ENCODE measurements around the gene TK1. TPM values are rescaled to one million over a fixed set of nuclear protein-coding genes. Genes with fewer than 3 reads are reported as not detected.

The TK1 gene
- total and polyA plus RNA-seq, 9 donors = 0.35 to 4.9 (median 1.4) TPM

DNA sequence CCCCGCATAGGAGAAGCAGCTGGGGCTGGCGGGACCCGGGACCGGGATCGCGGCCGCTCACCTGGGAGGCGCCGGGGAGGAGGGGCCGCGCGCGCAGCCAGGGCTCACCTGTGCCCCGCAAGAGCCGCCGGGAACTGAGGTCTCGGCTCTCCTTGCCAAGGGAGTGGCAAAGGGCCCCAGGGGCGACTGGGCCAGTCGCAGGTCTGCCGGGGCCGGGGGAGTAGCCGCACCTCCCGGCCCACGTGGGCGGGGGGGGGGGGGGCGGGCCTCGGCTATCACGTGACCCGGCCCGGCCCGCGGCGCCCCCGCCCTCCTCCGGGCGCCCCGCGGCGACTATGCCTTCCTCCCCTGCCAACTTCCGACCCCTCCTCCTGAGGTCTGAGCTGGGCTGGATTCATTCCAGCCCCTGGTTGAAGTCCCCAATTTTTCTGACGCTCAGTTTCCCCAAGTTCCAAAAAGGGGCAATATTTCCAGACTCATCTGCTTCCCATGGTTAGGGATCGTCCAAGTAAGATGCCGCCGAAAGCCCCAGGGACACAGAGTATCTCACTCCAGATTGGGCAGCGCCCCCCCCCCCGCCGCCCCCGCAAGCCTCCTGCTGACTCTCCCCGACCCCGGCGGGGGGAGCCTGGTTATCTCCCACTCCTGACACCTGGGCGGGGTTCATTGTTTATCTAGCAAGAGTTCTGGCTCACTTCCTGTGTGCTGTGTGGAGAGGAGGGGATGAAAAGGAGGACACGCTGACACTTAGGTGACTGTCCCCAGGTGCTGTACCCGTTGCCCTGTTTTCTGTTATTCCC is 58.1 kb downstream of the TK1 start, which contains the start of gene TMC6:
Gene TMC6 (minus strand): TSS at position 205 of the 800 bp plus-strand sequence. CDS start 1,923 bp downstream, outside the sequence.
- peak in 1 of 5 donors; percentile 29 for DNase-seq
- Histone ChIP-seq H3K36me3 (no peaks in the 10 kb centered on the region), H3K27ac (no peak within 1 kb of the TSS), H3K9me3 (no peaks in the 10 kb centered on the region), H3K4me3 (peak within 1 kb of the TSS; percentile 46), H3K4me1 (ENCODE audit: insufficient read depth) (no peaks in the 10 kb centered on the region), H3K27me3 (no peaks in the 10 kb centered on the region)
- intact Hi-C loops (cut with DNase I) = loop anchor here in 1 of 4 donors (10.0 kb wide), 1 partner anchor 246 kb away; the partner anchor contains the start of gene PGS1
- TF ChIP-seq POLR2A (IDR thresholded peaks at IDR 0.05) (no peak), EP300 (IDR thresholded peaks at IDR 0.05) (no peak)
- TF ChIP-seq, protein P1, sequence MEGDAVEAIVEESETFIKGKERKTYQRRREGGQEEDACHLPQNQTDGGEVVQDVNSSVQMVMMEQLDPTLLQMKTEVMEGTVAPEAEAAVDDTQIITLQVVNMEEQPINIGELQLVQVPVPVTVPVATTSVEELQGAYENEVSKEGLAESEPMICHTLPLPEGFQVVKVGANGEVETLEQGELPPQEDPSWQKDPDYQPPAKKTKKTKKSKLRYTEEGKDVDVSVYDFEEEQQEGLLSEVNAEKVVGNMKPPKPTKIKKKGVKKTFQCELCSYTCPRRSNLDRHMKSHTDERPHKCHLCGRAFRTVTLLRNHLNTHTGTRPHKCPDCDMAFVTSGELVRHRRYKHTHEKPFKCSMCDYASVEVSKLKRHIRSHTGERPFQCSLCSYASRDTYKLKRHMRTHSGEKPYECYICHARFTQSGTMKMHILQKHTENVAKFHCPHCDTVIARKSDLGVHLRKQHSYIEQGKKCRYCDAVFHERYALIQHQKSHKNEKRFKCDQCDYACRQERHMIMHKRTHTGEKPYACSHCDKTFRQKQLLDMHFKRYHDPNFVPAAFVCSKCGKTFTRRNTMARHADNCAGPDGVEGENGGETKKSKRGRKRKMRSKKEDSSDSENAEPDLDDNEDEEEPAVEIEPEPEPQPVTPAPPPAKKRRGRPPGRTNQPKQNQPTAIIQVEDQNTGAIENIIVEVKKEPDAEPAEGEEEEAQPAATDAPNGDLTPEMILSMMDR (IDR thresholded peaks at IDR 0.05) = no peak
- 3 to 7% (median 3%) methylated on average over 23 to 51 of the region's 54 CpGs for WGBS, 3 donors

DNA sequence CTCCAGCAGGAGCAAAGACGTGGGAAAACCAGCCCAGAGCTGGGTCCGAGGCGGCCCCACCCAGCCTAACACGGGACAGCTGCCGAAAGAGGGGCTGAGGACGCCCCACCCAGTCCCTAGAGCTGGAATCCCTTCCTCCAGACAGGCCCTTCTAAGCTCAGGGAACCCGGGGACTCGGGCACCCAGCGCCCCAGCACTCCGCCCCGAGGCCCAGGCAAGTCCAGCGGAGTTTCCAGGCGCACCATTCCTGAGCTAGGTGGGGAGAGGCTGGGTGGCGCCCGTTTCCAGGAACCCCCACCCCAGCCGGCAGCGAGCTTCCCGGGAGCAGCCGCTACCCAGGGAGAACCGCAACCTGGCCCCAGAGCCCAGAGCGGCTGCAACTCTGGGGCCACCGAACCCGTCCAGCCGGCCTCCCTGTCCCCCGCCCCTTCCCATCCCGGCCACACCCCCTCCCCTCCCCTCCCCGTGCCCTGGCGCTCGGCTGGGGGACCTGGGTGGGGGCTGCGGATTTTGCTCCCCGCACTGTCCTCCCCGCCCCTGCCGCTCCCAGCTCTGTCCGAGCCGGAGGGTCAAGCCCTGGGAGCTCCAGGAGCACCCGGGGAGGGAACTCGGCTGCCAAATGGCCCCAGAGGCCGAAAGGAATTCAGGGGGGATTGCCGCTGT is 58.8 kb downstream of the TK1 start:
- H3K27me3 ChIP-seq = no peaks in the 10 kb centered on the region
- H3K9me3 ChIP-seq = no peaks in the 10 kb centered on the region
- H3K27ac ChIP-seq = no peak overlapping the region
- WGBS, 3 donors = 9 to 15% (median 10%) methylated on average over 25 to 39 of the region's 39 CpGs
- peak overlapping the region; percentile 46 for H3K4me3 ChIP-seq
- DNase-seq = no peak
- intact Hi-C loops (cut with DNase I) = loop anchor here in 1 of 4 donors (10.0 kb wide), 1 partner anchor 247 kb away; the partner anchor contains the start of gene PGS1
- TF ChIP-seq POLR2A (IDR thresholded peaks at IDR 0.05) = no peak
- TF ChIP-seq EP300 (IDR thresholded peaks at IDR 0.05) = no peak
- TF ChIP-seq, protein P1 (IDR thresholded peaks at IDR 0.05) = no peak
- H3K4me1 ChIP-seq (ENCODE audit: insufficient read depth) = no peaks in the 10 kb centered on the region
- no peaks in the 10 kb centered on the region for H3K36me3 ChIP-seq

DNA sequence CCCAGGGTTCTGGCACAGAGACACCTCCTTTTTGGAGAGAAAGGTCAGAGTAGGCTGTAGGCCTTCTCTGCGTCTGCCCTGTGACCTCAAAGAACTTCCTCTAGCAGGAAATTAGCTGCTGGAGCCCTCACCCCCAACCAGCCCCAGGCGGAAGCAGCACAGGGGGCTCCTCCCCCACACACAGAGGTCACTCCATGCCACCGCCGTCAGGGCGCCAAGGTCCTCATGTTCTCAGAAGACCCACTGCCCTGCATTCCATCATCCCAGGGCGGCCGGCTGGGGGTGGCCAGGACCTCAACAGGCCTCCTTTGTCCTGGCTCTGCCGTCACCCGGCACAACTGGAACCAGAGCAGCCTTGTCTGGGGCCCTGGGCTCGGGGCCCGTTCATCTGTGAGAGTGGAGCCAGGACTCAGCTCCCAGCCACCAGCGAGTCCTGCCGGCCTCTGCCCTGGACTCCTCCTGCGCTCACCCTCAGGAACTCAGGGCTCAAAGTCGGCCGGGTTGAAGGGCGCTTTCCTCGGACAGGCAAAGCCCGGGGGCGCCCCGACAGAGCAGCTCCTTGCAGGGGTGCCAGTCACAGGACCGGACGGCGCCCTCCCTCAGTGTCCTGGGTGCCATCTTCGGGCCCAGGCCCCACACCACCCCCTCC is 59.5 kb downstream of the TK1 start:
- intact Hi-C loops (cut with DNase I) = loop anchor here in 1 of 4 donors (10.0 kb wide), 1 partner anchor 247 kb away; the partner anchor contains the start of gene PGS1
- WGBS, 3 donors = 55 to 72% (median 67%) methylated on average over 13 to 25 of the region's 25 CpGs
- Histone ChIP-seq H3K36me3 (no peaks in the 10 kb centered on the region), H3K4me1 (ENCODE audit: insufficient read depth) (no peaks in the 10 kb centered on the region), H3K4me3 (peak overlapping the region; percentile 46), H3K27ac (no peak overlapping the region), H3K9me3 (no peaks in the 10 kb centered on the region), H3K27me3 (no peaks in the 10 kb centered on the region)
- no peak for DNase-seq
- TF ChIP-seq, protein P1 (IDR thresholded peaks at IDR 0.05) = no peak
- TF ChIP-seq POLR2A (IDR thresholded peaks at IDR 0.05) (no peak), EP300 (IDR thresholded peaks at IDR 0.05) (no peak)

DNA sequence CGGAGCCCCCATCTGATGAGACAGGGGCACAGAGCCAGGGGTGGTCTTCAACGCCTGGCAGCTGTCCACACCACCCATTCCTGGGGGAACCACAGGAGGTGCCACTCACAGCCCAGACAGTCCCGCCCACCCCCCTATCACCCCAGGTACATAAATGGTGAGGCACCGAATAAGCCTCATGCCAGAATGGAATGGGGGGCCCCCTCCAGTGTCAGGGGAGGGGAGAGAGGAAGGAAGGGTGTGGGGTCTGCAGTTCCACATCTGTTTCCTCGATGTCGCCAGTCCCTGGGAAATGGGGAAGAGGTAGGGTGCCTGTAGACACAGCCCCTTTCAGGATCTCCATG is 60.0 kb downstream of the TK1 start:
- H3K27me3 ChIP-seq = no peaks in the 10 kb centered on the region
- TF ChIP-seq, protein P1 (IDR thresholded peaks at IDR 0.05) = no peak
- TF ChIP-seq POLR2A (IDR thresholded peaks at IDR 0.05) (no peak), EP300 (IDR thresholded peaks at IDR 0.05) (no peak)
- no peaks in the 10 kb centered on the region for H3K36me3 ChIP-seq
- no peaks in the 10 kb centered on the region for H3K9me3 ChIP-seq
- 83 to 89% (median 86%) methylated on average over 6 of the region's 6 CpGs for WGBS, 3 donors
- no peak overlapping the region for H3K27ac ChIP-seq
- no peak for DNase-seq
- intact Hi-C loops (cut with DNase I) = loop anchor here in 1 of 4 donors (10.0 kb wide), 1 partner anchor 248 kb away; the partner anchor contains the start of gene PGS1
- H3K4me3 ChIP-seq = no peak overlapping the region
- H3K4me1 ChIP-seq (ENCODE audit: insufficient read depth) = no peaks in the 10 kb centered on the region

Data from ovary (tissue), 9 donors.